Measurements from ENCODE around the gene DLL3.

Gene DLL3

GRCh38 chr19:39555883-39556282 lies 57.1 kb downstream of the DLL3 start:
- no peak for DNase-seq (ENCODE audit: low read depth)

All from stimulated activated CD8-positive, alpha-beta memory T cell treated with anti-CD3 and anti-CD28 coated beads, Interleukin-4, amount 100 ng/mL, for 24 hours (primary cell).